Activated gamma-delta T cell (primary cell): Measurements from ENCODE around the gene AGAP4.
"Not testable (repeated sequence)": the region's sequence is repeated elsewhere in the genome, so short reads cannot be mapped to it uniquely, and the experiment has no call there.

Experiments
- DNase-seq: peaks from one replicate; lab custom pipeline; 2025; lab: John Stamatoyannopoulos, UW

AGAP4 gene

DNA sequence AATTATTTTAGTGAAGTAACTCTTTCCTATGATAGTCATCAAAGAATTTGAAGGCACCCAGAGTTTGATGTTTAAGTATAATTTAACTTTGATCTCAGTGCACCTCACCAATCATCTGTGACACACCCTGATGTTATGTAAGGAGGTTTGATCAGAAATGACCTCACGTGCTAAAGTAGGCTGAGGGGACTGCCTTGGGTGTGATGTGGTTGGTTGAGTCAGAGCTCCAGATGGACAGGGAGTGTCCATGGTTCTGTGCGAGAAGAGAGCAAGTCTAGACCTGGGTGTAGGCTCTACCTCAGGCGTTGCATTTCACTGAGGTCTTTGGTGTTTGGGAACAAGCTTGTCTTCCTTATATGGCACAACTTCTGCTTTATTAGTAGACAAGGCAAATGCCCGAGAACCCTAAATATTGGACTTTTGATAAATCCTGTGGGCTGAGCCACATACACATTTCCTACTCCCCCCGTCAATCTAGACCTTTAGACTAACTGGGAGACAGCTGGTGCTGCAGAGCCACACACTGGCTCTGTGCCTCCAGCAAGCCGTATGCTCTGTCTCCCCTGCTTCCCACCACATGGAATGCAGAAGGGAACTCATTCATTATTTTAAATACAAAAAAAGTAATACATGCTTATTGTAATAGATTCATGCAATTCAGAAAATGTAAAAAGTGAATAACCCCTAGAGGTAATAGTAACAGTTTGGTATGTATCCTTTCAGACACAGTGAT, 56.4 kb downstream of the AGAP4 start:
- DNase-seq: not testable (repeated sequence)

DNA sequence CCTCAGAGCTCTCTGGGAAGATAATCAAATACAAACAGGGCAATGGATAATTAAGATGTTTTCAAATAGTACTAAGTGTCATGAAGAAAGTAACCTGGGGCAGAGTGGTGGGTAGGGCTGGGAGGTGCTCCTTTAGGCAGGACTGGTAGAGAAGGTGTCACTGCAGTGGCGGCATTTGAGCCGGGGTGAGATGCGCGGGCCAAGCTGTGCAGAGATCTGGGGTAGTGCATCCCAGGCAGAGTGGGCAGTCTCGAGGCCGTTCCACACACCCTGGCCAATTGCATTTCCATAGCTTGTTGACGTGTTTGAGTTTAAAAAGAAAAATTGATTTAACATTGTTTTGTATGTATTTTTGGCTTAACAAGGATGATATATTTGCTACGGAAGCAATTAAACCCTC, 57.3 kb downstream of the AGAP4 start:
- DNase-seq: not testable (repeated sequence)

DNA sequence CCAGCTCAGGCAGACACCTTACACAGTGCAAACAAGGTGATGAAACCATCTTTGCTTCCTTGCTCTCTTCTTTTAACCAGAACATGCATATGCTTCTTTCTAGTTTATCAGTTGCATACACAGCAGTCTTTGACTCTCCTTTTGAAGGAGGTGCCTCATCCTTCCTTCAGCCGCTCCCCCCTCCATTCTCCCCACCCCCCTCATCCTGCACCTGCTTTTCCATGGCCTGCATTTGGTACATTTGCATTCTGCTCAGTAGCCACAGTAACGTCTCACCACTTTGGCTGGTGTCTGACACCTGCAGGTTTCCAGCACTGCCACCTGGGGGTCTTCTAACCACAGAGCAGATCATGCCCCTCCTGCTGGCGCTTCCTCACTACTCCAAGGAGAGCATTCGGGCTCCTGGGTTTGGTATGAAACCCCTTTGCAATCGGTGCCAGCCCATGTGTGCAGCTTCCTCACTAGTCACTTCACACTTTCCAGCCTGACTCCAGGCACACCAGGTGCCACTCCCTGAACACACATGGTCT, 60.0 kb downstream of the AGAP4 start:
- DNase-seq: not testable (repeated sequence)

DNA sequence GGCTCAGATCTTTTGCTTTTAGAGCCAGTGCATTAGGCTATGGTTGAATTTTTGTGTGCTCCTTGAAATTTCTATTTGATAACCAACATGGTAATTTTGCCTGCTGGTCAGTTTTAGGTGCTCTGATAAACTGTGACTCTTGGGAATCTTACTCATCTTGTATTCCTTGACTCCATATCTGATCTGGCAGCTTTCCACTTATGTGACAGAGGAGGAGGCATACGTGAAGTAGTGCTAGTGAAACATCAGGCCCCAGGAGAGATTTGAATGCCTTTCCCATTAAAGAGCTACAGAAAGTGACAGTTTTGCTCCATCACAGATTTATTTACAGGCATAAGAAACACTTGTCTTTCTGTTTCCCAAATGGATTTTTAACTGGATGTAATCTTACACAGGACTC, 61.1 kb downstream of the AGAP4 start:
- not testable (repeated sequence) for DNase-seq
